GM12864 (cell line): ENCODE results near the gene SLC35F6.
A peak's percentile ranks its signal among the peaks of the same experiment; 100 is the strongest.

Experiments
- DNase-seq: peaks from one replicate; pipeline ENCODE4 v3.0.0-alpha.2; 2011; ENCODE audit warnings: low read depth
- H3K4me3 ChIP-seq: 2 replicates; pipeline ENCODE4 v1.5.1; 2011; ENCODE audit warnings: mild to moderate bottlenecking, low read depth, low read length, control low read depth
- TF ChIP-seq, protein P1 (sequence below): IDR thresholded peaks from 2 replicates; pipeline ENCODE4 v1.5.1; 2011; ENCODE audit warnings: low read depth, mild to moderate bottlenecking, moderate library complexity, low read length, control low read depth, inconsistent platforms; ENCODE audit errors: missing control alignments

Gene SLC35F6, protein sequence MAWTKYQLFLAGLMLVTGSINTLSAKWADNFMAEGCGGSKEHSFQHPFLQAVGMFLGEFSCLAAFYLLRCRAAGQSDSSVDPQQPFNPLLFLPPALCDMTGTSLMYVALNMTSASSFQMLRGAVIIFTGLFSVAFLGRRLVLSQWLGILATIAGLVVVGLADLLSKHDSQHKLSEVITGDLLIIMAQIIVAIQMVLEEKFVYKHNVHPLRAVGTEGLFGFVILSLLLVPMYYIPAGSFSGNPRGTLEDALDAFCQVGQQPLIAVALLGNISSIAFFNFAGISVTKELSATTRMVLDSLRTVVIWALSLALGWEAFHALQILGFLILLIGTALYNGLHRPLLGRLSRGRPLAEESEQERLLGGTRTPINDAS

DNA sequence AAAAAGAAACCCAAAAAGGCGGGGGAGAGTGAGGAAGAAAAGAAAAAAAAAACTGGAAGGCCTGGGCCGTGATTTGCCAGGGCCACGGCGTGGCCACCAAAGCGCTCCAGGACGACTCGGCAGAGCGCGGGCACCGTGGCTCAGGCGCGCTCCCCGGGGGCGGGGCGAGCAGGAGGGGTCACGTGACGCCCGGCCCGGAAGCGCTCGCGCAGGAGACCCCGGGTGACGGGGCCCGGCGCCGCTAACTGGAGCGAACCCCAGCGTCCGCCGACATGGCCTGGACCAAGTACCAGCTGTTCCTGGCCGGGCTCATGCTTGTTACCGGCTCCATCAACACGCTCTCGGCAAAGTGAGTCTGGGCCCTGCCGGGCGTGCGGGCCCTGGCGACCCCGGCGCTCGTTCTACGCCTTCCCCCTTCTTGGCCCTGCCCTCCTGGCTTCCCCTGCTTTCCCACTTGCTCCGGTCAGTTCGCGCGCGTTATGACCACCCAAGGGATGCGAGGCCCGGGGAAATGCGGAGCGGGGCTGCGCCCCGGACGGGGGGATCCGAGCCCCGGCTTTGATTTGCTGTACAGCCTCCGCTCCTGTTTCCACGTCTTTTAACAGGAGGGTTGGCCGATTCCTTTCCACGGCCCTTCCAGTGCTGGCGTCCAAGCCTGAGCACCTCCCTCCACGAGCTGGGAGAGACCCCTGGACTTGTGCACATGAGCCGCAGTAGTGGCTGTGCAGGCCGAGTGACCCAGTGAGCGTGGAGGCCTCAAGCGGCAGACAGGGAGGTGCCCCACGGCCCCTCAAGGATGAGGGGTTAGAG, at the start of gene SLC35F6:
TSS of gene SLC35F6 (plus strand) at position 207 of the 810 bp plus-strand sequence. CDS start at position 273, 66 bp downstream.
- TF ChIP-seq, protein P1, sequence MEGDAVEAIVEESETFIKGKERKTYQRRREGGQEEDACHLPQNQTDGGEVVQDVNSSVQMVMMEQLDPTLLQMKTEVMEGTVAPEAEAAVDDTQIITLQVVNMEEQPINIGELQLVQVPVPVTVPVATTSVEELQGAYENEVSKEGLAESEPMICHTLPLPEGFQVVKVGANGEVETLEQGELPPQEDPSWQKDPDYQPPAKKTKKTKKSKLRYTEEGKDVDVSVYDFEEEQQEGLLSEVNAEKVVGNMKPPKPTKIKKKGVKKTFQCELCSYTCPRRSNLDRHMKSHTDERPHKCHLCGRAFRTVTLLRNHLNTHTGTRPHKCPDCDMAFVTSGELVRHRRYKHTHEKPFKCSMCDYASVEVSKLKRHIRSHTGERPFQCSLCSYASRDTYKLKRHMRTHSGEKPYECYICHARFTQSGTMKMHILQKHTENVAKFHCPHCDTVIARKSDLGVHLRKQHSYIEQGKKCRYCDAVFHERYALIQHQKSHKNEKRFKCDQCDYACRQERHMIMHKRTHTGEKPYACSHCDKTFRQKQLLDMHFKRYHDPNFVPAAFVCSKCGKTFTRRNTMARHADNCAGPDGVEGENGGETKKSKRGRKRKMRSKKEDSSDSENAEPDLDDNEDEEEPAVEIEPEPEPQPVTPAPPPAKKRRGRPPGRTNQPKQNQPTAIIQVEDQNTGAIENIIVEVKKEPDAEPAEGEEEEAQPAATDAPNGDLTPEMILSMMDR: no peak
- H3K4me3 ChIP-seq: peak within 1 kb of the TSS; percentile 98
- DNase-seq: peak; percentile 26

DNA sequence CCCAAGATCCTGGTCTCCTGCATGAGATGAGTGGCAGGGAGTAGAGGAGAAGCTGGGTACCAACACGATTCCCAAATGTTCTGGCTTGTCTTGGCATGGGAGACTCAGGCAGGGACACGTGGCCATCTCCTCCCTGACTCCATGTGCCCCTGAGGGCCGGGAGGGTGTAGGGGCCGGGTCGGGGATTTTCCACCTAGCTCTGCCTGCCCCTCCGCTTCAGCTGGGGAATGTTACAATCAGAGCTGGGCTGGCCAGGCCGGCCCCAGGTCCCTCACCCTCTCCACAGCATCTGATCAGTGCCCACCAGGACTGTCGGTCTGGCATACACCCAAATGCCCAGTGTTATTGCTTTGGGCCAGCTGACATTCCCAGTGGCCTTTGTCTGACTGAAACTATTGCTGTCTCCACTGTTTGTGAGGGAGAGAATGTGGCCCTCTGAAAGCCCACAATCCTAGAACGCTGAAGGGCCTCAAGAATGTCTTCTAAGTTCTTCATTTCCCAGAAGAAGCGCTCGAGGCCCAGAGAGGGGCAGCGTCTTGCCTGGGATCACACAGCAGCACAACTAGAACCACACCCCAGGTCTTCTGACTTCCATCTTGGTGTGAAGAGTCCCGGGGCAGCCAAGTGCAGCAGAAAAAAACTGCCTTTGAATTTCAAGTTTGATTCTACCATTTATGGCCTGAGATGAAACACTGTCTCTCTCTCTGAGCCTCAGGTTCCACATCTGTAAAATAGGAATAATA, 48.4 kb upstream of the SLC35F6 start:
- no peak for DNase-seq
- TF ChIP-seq, protein P1: no peak
- no peak overlapping the region for H3K4me3 ChIP-seq

DNA sequence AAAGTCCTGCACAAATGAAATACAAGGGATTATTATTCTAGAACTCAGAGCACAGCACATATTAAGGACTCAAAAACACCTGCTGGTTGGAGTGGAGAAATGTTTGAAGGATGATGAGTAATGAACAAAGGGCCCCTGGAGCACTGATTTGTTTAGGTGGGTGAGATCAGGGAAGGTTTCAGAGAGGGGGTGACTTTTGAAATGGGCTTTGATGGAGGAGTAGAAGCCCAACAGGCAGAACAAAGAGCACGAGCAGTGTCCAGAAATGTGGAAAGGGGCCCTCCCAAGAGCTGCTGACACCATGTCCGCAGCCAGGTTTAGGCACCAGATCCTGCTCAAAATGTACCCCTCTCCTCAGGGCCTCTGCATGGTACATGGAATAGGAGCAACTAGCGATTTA, 47.7 kb upstream of the SLC35F6 start:
- TF ChIP-seq, protein P1: no peak
- no peak for DNase-seq
- H3K4me3 ChIP-seq: no peak overlapping the region

DNA sequence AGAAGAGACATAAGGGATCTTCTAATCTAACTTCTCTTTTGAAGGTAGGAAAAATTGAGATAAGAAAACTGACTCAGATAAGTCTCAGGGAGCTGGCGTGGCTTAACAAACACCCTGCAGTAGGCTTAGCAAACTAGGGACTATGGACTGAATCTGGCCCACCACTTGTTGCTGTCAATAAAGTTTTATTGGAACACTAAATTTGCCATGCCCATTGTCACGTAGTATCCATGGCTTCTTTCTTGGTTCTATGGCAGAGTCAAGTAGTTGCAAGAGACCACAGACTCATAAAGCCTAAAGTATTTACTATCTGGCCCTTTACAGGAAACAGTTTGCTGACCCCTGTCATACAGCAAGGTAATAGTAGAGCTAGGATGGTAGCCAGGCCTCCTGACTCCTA, 47.3 kb upstream of the SLC35F6 start:
- no peak for DNase-seq
- TF ChIP-seq, protein P1: no peak
- H3K4me3 ChIP-seq: no peak overlapping the region

DNA sequence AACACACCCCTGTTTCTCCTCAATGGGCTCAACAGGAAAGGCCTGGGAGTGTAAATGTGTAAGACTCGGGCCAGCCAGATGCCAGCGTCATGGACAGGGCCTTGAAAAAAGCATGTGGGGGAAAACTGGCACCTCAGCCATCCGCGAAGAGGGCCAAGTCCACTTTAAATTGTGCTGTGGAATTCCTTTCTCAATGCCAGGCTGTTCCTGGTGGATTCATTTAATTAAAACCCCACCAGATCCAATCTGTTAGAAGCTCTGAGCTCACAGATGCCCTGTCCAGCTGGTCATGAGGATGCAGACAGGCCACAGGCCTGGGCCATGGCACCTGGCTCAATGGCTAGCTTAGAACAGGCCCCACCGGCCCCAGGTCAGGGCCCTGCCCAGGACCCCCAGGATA, 46.7 kb upstream of the SLC35F6 start:
- no peak overlapping the region for H3K4me3 ChIP-seq
- DNase-seq: no peak
- TF ChIP-seq, protein P1: no peak

DNA sequence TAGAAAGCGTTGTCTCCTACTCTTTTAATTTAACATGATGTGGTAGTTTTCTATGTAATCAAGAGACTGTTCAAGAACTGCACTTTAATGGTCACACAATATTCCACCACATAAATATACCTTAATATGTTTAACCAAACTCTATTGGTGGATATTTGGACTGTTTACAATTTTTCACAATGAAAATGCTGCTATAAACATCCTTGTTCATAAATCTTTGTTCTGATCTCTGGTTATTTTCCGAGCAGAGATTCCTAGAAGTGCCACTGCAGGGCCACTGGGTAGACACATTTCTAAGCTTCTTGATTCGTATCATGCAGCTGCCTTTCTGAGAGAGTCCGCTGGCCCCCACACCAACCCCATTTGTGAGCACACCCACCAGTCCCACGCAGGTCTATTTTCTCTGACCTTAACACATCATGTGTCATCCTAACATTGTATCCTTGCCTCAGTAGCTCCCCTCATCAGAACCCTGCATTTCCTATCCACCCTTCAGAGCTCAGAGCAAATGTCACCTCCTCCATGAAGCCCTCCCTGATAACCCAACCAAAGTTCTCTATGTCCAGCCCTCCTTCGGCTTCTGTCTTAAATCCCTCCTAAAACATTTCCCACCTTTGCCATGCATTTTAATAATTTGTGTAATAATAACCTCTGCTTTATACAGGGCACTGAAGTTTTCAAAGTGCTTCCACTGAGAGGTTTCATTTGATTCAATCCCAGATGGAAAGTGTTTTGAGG, 45.0 kb upstream of the SLC35F6 start:
- H3K4me3 ChIP-seq: no peak overlapping the region
- TF ChIP-seq, protein P1: no peak
- DNase-seq: no peak
